GM21825 (cell line): ENCODE results near the gene DPP6.

Source experiments
- ATAC-seq: cut with Tn5 transposase; IDR thresholded peaks from one replicate; pipeline ENCODE4 v1.9.1; 2021; ENCODE audit warnings: mild to moderate bottlenecking, moderate library complexity; ENCODE audit not compliant: unreplicated experiment

DPP6 gene

DNA sequence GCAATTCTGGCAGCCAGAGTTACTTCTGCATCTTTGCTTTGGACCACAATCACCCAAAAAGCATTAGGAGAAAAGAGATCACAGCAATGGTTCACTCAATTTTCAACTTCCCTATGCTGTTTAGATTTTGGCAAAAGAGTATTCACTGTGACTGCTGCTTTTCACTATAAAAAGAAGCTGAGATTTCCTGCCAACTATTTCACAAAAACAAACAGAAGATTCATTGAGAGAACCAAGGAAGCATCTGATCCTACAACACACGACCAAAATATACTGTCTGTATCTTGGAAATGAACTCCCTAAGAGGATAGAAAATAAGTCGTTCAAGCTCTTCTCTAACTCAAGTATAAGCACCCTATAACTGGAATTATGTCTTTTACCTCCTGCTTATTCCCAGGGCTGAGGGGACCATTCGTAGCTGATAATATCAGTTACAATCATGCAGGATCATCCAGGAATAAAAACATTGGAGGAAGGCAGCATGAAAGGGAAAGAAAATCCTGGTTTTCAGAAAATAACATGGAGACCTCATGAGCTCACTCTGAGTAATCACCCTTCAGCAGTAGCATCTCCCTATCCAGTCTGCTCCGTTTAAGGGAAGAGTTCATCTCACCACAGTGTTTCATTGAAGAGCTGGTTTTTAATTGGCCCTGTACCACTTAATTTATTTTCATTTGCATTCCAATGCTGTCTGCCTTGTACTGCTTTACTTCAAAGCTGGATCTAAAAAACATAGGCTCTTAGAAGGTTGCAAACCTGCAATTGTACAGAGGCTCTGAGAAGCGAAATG is 694.6 kb downstream of the DPP6 start:
- no peak for ATAC-seq

- ATAC-seq, result no peak
Observed at GRCh38 chr7:154748089-154748786, 696.0 kb downstream of the DPP6 start.

- no peak for ATAC-seq
Observed at GRCh38 chr7:154750353-154750801, 698.2 kb downstream of the DPP6 start.

DNA sequence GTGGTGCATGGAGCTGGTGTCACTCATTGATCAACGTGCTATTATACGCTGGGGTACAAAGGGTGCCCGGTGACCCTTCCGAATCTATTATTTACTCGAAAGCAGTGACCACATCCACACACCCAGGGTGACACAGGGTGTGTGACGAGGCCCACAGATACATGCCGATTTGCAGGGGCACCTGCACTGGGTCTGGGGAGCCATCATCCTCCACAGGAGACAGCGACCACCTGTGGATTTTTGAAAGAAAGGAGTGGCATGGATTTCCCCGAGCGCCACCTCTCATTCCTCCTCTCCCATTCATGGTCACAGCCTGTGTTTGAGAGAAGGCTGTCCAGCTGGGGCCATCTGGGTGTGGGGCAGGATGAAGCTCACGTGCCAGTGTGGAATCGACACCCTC is 701.0 kb downstream of the DPP6 start:
- no peak for ATAC-seq

DNA sequence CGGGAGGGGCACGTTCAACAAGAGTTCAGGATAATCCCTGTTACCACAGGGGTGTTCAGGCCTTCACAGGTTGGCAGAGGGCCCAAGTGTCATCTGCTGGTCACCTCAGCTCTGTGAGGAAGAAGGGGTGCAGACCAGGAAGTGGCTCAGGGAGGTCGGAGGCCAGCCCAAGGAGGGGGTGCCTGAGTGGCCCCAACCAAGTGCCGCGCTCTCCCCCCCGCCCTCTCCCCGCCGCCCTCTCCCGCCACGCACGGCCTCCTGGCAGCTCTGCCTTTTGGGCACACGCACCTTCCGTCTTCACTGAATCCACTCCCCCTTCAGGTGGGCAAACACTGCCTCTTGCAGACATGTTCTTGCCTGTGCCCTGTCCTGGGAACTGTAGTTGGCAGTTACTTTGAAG is 705.6 kb downstream of the DPP6 start:
- ATAC-seq, result no peak

GRCh38 chr7:154759989-154760388 is 707.8 kb downstream of the DPP6 start:
- ATAC-seq, result no peak

- ATAC-seq, result no peak
Observed at GRCh38 chr7:154765118-154765517, 712.9 kb downstream of the DPP6 start.

DNA sequence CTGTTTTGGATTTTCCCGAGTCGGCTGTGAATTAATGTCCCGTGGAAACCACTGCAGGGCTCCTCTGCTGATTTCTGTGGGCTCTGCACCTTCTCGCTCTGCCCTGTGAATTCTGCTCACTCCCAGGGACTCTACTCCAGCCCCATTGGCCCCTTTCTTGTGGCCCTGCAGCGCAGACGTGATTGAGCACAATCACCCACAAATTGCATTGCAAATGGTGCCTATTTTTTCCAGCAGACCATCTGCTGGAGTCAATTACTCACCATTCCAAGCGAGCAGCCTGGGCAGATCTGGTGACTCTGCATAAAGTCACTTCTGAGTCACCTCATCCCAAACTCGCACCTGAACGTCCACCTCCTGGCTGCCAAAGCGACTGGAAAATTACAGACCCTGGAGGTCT is 714.9 kb downstream of the DPP6 start:
- no peak for ATAC-seq

- ATAC-seq, result no peak
Observed at GRCh38 chr7:154767821-154768415, 715.7 kb downstream of the DPP6 start.

- ATAC-seq, result no peak
Observed at GRCh38 chr7:154769001-154769400, 716.8 kb downstream of the DPP6 start.

GRCh38 chr7:154769527-154769926 is 717.3 kb downstream of the DPP6 start:
- no peak for ATAC-seq

DNA sequence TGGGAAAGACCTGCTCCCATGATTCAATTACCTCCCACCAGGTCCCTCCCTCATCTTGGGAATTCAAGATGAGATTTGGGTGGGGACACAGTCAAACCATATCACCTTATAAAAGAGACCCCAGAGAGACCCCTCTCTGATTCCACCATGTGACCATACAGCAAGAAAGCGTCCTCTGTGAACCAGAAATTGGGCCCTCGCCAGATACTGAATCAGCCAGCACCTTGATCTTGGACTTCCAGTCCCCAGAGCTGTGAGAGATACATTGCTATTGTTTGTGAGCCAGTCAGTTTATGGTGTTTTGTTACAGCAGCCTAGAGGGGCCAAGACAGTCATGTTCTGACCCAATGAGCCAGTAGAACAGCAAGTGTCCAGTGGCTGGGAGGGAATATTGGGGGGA is 718.2 kb downstream of the DPP6 start:
- no peak for ATAC-seq

GRCh38 chr7:154770962-154771361 is 718.8 kb downstream of the DPP6 start:
- no peak for ATAC-seq

- ATAC-seq, result no peak
Observed at GRCh38 chr7:154774303-154774969, 722.2 kb downstream of the DPP6 start.

DNA sequence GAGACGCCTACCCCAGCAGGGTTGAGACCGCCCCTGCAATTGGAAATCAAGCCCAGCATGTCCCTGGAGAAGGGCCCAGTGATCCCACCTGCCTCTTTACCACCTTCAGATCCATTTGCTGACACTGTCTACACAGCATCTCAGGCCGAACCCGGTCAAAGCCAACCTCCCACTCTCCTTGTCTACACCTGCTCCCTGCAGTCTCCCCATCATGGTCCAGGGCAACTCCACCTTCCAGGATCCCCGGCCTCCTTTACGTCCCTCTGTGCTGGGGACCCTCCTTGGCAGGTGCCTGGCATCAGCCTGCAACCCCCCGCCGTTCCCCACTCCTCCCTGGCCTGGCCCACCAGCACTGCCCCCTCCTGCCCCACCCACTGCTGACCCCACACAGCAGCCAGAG is 723.5 kb downstream of the DPP6 start:
- no peak for ATAC-seq

DNA sequence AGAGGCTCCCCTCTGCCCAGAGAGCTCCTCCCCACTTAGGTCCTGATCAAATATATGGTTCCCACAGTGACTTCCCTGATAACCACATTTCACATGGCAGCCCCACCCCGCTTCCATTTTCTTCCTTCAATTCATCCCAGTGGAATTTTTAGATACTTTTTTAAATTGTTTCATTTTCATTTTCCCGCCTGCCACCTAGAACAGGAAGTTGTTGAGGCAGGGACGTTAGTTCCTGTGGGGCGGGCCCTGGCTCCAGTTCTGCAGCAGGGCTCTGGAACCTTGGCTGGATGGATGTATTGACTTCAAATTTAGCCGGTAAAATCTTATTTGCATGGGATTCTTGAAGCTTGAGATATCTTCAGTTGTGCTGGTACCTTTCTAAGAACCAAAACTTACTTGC is 724.2 kb downstream of the DPP6 start:
- ATAC-seq, result no peak

DNA sequence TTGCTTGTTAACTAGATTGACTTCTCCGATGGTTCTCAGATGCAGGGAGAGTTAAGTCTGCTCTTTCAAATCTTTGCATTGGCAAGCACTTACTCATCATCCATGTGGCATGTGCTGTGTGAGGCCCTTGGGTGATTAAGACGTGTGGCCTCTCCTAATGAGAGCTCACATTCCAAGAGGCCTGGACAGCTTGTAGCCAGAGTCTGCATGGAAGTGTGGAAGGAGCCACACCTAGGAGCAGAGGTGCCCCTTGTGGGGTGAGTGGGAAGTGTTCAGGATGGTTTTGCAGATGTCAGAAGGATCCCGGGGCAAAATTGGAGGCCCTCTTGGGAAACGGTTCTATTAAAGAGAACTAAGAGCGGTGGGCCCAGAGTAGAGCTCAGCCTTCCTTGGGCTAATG is 724.8 kb downstream of the DPP6 start:
- no peak for ATAC-seq

DNA sequence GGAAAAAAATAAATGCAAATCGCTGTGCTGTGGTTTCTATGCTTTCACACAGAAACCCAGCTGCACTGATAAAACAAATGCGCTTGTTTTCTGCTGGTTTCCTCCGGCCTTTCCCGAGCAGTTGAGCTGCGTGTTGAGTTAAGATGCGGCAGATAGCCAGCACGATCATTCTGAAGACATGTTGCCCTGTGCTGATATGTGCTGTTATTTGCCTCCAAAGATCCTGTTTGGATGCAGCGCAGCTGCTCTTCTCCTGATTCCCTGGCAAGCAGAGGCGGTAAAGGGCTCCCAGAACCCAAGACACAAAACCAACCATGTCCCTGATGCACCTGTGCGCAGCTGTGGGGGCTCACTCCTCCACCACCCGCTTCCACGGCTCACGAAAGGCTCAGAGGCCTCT is 725.3 kb downstream of the DPP6 start:
- no peak for ATAC-seq

GRCh38 chr7:154777908-154778307 is 725.7 kb downstream of the DPP6 start:
- no peak for ATAC-seq

- no peak for ATAC-seq
Observed at GRCh38 chr7:154781369-154782303, 729.4 kb downstream of the DPP6 start.
